Astrocyte (in vitro differentiated cells and primary cell): ENCODE data around the gene DDC. TPM values are rescaled to one million over a fixed set of nuclear protein-coding genes. Genes with fewer than 3 reads are reported as not detected.
A peak's percentile ranks its signal among the peaks of the same experiment; 100 is the strongest.

Experiments
- DNase-seq: peaks from one replicate; pipeline ENCODE4 v3.0.0-alpha.2; 2010; ENCODE audit warnings: low read depth
- FAIRE-seq: peaks from 2 replicates; lab custom pipeline; 2011; peaks lifted over from hg19 to GRCh38; lab: Jason Lieb, UNC
- H2AFZ ChIP-seq: 2 replicates; pipeline ENCODE4 v1.6.0; 2012; ENCODE audit warnings: low read depth, low read length, inconsistent platforms
- H3K27ac ChIP-seq: 2 replicates; pipeline ENCODE4 v1.5.1; 2011; ENCODE audit warnings: low read depth, low read length, inconsistent platforms
- H3K27me3 ChIP-seq: 2 replicates; pipeline ENCODE4 v1.6.0; 2011; ENCODE audit warnings: low read length, inconsistent platforms; ENCODE audit not compliant: insufficient read depth
- H3K36me3 ChIP-seq: 2 replicates; pipeline ENCODE4 v1.5.1; 2011; ENCODE audit warnings: low read length, inconsistent platforms; ENCODE audit not compliant: insufficient read depth
- H3K4me1 ChIP-seq: 2 replicates; pipeline ENCODE4 v1.5.1; 2011; ENCODE audit warnings: low read length, inconsistent platforms; ENCODE audit not compliant: insufficient read depth
- H3K4me2 ChIP-seq: 2 replicates; pipeline ENCODE4 v1.6.0; 2012; ENCODE audit warnings: low read length, inconsistent platforms
- H3K4me3 ChIP-seq: 2 replicates; pipeline ENCODE4 v1.5.1; 2011; ENCODE audit warnings: low read depth, mild to moderate bottlenecking, low read length, inconsistent platforms; ENCODE audit not compliant: insufficient read depth
- H3K79me2 ChIP-seq: 2 replicates; pipeline ENCODE4 v1.6.0; 2012; ENCODE audit warnings: mild to moderate bottlenecking, low read length, inconsistent platforms; ENCODE audit not compliant: insufficient read depth
- H3K9ac ChIP-seq: 2 replicates; pipeline ENCODE4 v1.6.0; 2012; ENCODE audit warnings: mild to moderate bottlenecking, low read length, inconsistent platforms
- H3K9me3 ChIP-seq: 2 replicates; pipeline ENCODE4 v1.5.1; 2012; ENCODE audit warnings: low read depth, mild to moderate bottlenecking, low read length, inconsistent platforms; ENCODE audit not compliant: insufficient read depth
- H4K20me1 ChIP-seq: 2 replicates; pipeline ENCODE4 v1.6.0; 2012; ENCODE audit warnings: low read length, inconsistent platforms; ENCODE audit not compliant: insufficient read depth
- H3K27ac Mint-ChIP-seq: one replicate; pipeline ENCODE4 v1.8.0; 2021; ENCODE audit warnings: mild to moderate bottlenecking, mixed read lengths; ENCODE audit not compliant: unreplicated experiment
- H3K27me3 Mint-ChIP-seq: one replicate; pipeline ENCODE4 v1.8.0; 2021; ENCODE audit warnings: low read depth, mixed read lengths; ENCODE audit not compliant: unreplicated experiment
- H3K36me3 Mint-ChIP-seq: one replicate; pipeline ENCODE4 v1.8.0; 2021; ENCODE audit warnings: low read depth, mixed read lengths; ENCODE audit not compliant: unreplicated experiment
- H3K4me1 Mint-ChIP-seq: one replicate; pipeline ENCODE4 v1.8.0; 2021; ENCODE audit warnings: low read depth, mixed read lengths; ENCODE audit not compliant: unreplicated experiment
- H3K4me3 Mint-ChIP-seq: one replicate; pipeline ENCODE4 v1.8.0; 2021; ENCODE audit warnings: mild to moderate bottlenecking, moderate library complexity, mixed read lengths; ENCODE audit not compliant: unreplicated experiment
- H3K9me3 Mint-ChIP-seq: one replicate; pipeline ENCODE4 v1.8.0; 2021; ENCODE audit warnings: mild to moderate bottlenecking, mixed read lengths; ENCODE audit not compliant: unreplicated experiment
- CTCF ChIP-seq: IDR thresholded peaks from 2 replicates; pipeline ENCODE4 v1.5.1; 2011; ENCODE audit warnings: low read depth, mild to moderate bottlenecking, inconsistent platforms, low read length, moderate library complexity; ENCODE audit not compliant: insufficient read depth
- EZH2 ChIP-seq: IDR thresholded peaks from 2 replicates; pipeline ENCODE4 v1.6.1; 2012; ENCODE audit warnings: mild to moderate bottlenecking, low read length, inconsistent platforms; ENCODE audit not compliant: insufficient read depth
- total RNA-seq: library from RNA; stranded (reverse); gene quantifications from 2 replicates; pipeline ENCODE4 v1.2.1, GENCODE V29; 2021

DDC gene
- total RNA-seq, 1 donor from 2014 or later: not detected

GRCh38 chr7:50504646-50505546 lies 60.3 kb downstream of the DDC start:
- H3K9ac ChIP-seq: no peak overlapping the region
- TF ChIP-seq CTCF (no peak), EZH2 (no peak)
- Mint-ChIP-seq H3K36me3 (peaks cover 3% of the 10 kb centered on the region), H3K27me3 (peaks cover 14% of the 10 kb centered on the region), H3K27ac (no peak overlapping the region), H3K4me3 (no peak overlapping the region), H3K4me1 (peaks cover 10% of the 10 kb centered on the region), H3K9me3 (peaks cover 5% of the 10 kb centered on the region)
- no peaks in the 10 kb centered on the region for H3K36me3 ChIP-seq
- no peaks in the 10 kb centered on the region for H3K9me3 ChIP-seq
- H3K27ac ChIP-seq: no peak overlapping the region
- H3K4me3 ChIP-seq: no peak overlapping the region
- H2AFZ ChIP-seq: no peak overlapping the region
- DNase-seq: no peak
- no peak for FAIRE-seq
- H4K20me1 ChIP-seq: no peaks in the 10 kb centered on the region
- H3K4me1 ChIP-seq: peaks cover 3% of the 10 kb centered on the region
- peaks cover 2% of the 10 kb centered on the region for H3K27me3 ChIP-seq
- no peaks in the 10 kb centered on the region for H3K79me2 ChIP-seq
- no peak overlapping the region for H3K4me2 ChIP-seq

GRCh38 chr7:50502947-50503346 lies 62.3 kb downstream of the DDC start:
- no peak for TF ChIP-seq EZH2
- no peak for TF ChIP-seq CTCF
- Histone ChIP-seq H3K4me2 (no peak overlapping the region), H3K4me1 (peaks cover 3% of the 10 kb centered on the region), H3K9me3 (no peaks in the 10 kb centered on the region), H3K27me3 (peaks cover 6% of the 10 kb centered on the region), H2AFZ (no peak overlapping the region), H3K36me3 (no peaks in the 10 kb centered on the region), H4K20me1 (no peaks in the 10 kb centered on the region), H3K27ac (no peak overlapping the region), H3K4me3 (no peak overlapping the region), H3K9ac (no peak overlapping the region), H3K79me2 (no peaks in the 10 kb centered on the region)
- Mint-ChIP-seq H3K4me3 (no peak overlapping the region), H3K9me3 (peaks cover 5% of the 10 kb centered on the region), H3K4me1 (peaks cover 10% of the 10 kb centered on the region), H3K36me3 (no peaks in the 10 kb centered on the region), H3K27me3 (peaks cover 13% of the 10 kb centered on the region), H3K27ac (peak overlapping the region; percentile 26)
- FAIRE-seq: no peak
- DNase-seq: peak; percentile 7
